IMR-90 (cell line): Measurements from ENCODE around the gene CERT1. TPM values are rescaled to one million over a fixed set of nuclear protein-coding genes. Genes with fewer than 3 reads are reported as not detected.
"Not testable (repeated sequence)": the region's sequence is repeated elsewhere in the genome, so short reads cannot be mapped to it uniquely, and the experiment has no call there.

Experiments
- ATAC-seq: fragments of 200-7000 bp; cut with Tn5 transposase; 2 replicates; pipeline ENCODE4 v1.9.1; 2020; ENCODE audit warnings: low read depth, mild to moderate bottlenecking, moderate library complexity
- BruUV-seq: library from RNA; stranded (reverse); fragments of 400-500 nt; replicated peaks from 2 replicates; lab custom pipeline; 2021; lab: Mats Ljungman, UMichigan
- CTCF ChIA-PET: fragments of 300-600 bp; formaldehyde crosslinking; extraction: SDS; loops from one replicate; lab custom pipeline; 2021; ENCODE audit warnings: antibody characterized with exemption; lab: Yijun Ruan, JAX
- POLR2A ChIA-PET: fragments of 300-600 bp; sonication (Branson Sonifier 250); formaldehyde crosslinking; loops from one replicate; lab custom pipeline; 2022; ENCODE audit warnings: antibody characterized with exemption; ENCODE audit not compliant: unreplicated experiment; lab: Charles Lee
- DNase-seq: peaks from one replicate; pipeline ENCODE4 v3.0.0; 2013
- H2AFZ ChIP-seq: replicated peaks from 2 replicates; pipeline ENCODE3; 2013; ENCODE audit warnings: low read length, mild to moderate bottlenecking; ENCODE audit not compliant: poor library complexity
- H2AK5ac ChIP-seq: 2 replicates; pipeline ENCODE4 v1.6.1; 2013; ENCODE audit warnings: low read depth, low read length, inconsistent platforms
- H2AK9ac ChIP-seq: replicated peaks from 2 replicates; pipeline ENCODE3; 2013; ENCODE audit warnings: mild to moderate bottlenecking, low read depth, low read length, moderate library complexity; ENCODE audit not compliant: poor library complexity
- H2BK120ac ChIP-seq: 2 replicates; pipeline ENCODE4 v1.6.1; 2013; ENCODE audit warnings: low read depth, low read length, inconsistent platforms
- H2BK15ac ChIP-seq: 3 replicates; pipeline ENCODE4 v1.6.1; 2013; ENCODE audit warnings: low read depth, low read length, inconsistent platforms
- H2BK20ac ChIP-seq: 2 replicates; pipeline ENCODE4 v1.6.1; 2013; ENCODE audit warnings: low read depth, mild to moderate bottlenecking, inconsistent platforms, low read length, moderate library complexity
- H2BK5ac ChIP-seq: 2 replicates; pipeline ENCODE4 v1.6.1; 2013; ENCODE audit warnings: mild to moderate bottlenecking, low read depth, low read length, inconsistent platforms; ENCODE audit not compliant: poor library complexity, severe bottlenecking
- H3K14ac ChIP-seq: replicated peaks from 2 replicates; pipeline ENCODE4 v1.6.1; 2013; ENCODE audit warnings: low read depth, low read length, inconsistent platforms
- H3K18ac ChIP-seq: 2 replicates; pipeline ENCODE4 v1.6.1; 2013; ENCODE audit warnings: low read depth, low read length, control low read depth
- H3K23ac ChIP-seq: 2 replicates; pipeline ENCODE4 v1.6.1; 2013; ENCODE audit warnings: low read depth, low read length, inconsistent platforms
- H3K27ac ChIP-seq: 2 replicates; pipeline ENCODE4 v1.5.1; 2013; ENCODE audit warnings: mild to moderate bottlenecking, control low read depth, low read length; ENCODE audit not compliant: insufficient read depth
- H3K27me3 ChIP-seq: 2 replicates; pipeline ENCODE4 v1.6.1; 2013; ENCODE audit warnings: low read length; ENCODE audit not compliant: control insufficient read depth, insufficient read depth
- H3K36me3 ChIP-seq: 2 replicates; pipeline ENCODE4 v1.6.1; 2013; ENCODE audit warnings: low read length, mixed read lengths; ENCODE audit not compliant: control insufficient read depth, insufficient read depth
- H3K4ac ChIP-seq: 2 replicates; pipeline ENCODE4 v1.6.1; 2013; ENCODE audit warnings: low read depth, low read length, inconsistent platforms
- H3K4me1 ChIP-seq: 2 replicates; pipeline ENCODE4 v1.6.1; 2013; ENCODE audit warnings: low read length, mixed read lengths; ENCODE audit not compliant: control insufficient read depth, insufficient read depth
- H3K4me2 ChIP-seq: 2 replicates; pipeline ENCODE4 v1.6.1; 2013; ENCODE audit warnings: low read depth, mild to moderate bottlenecking, control low read depth, low read length, moderate library complexity
- H3K4me3 ChIP-seq: 2 replicates; pipeline ENCODE4 v1.5.1; 2013; ENCODE audit warnings: low read depth, mild to moderate bottlenecking, control low read depth, low read length, moderate library complexity; ENCODE audit not compliant: insufficient read depth
- H3K56ac ChIP-seq: 2 replicates; pipeline ENCODE4 v1.6.1; 2013; ENCODE audit warnings: low read length, inconsistent platforms; ENCODE audit not compliant: insufficient read depth; ENCODE audit errors: extremely low read depth
- H3K79me1 ChIP-seq, 2 experiments: 2 replicates each; pipeline ENCODE4 v1.6.1; 2013; ENCODE audit warnings: low read length in 2 of 2, inconsistent platforms in 1 of 2, low read depth in 1 of 2
- H3K9ac ChIP-seq: 2 replicates; pipeline ENCODE4 v1.6.1; 2013; ENCODE audit warnings: low read depth, low read length, control low read depth
- H3K9me1 ChIP-seq: 2 replicates; pipeline ENCODE4 v1.6.1; 2013; ENCODE audit warnings: low read length, inconsistent platforms; ENCODE audit not compliant: insufficient read depth
- H3K9me3 ChIP-seq: 2 replicates; pipeline ENCODE4 v1.6.1; 2013; ENCODE audit warnings: low read length; ENCODE audit not compliant: control insufficient read depth, insufficient read depth
- H4K20me1 ChIP-seq: 2 replicates; pipeline ENCODE4 v1.6.1; 2013; ENCODE audit warnings: low read length, inconsistent platforms; ENCODE audit not compliant: insufficient read depth
- H4K5ac ChIP-seq: 2 replicates; pipeline ENCODE4 v1.6.1; 2013; ENCODE audit warnings: mild to moderate bottlenecking, low read depth, low read length, control low read depth
- H4K8ac ChIP-seq, 2 experiments: 2 replicates each; pipeline ENCODE4 v1.6.1; 2013; ENCODE audit warnings: low read depth in 2 of 2, low read length in 2 of 2, control low read depth in 1 of 2, inconsistent platforms in 1 of 2
- H4K91ac ChIP-seq: 2 replicates; pipeline ENCODE4 v1.6.1; 2013; ENCODE audit warnings: low read depth, low read length, inconsistent platforms; ENCODE audit not compliant: insufficient read depth
- CHD1 ChIP-seq: IDR thresholded peaks from 2 replicates; pipeline ENCODE4 v1.6.1; 2012; ENCODE audit warnings: low read depth, low read length, improper control_type of control experiment
- MAFK ChIP-seq: IDR thresholded peaks from 2 replicates; pipeline ENCODE4 v1.6.1; 2012; ENCODE audit warnings: low read depth, low read length, improper control_type of control experiment
- MXI1 ChIP-seq: IDR thresholded peaks from 2 replicates; pipeline ENCODE4 v1.6.1; 2012; ENCODE audit warnings: low read depth, mild to moderate bottlenecking, low read length, moderate library complexity, borderline replicate concordance
- RCOR1 ChIP-seq: IDR thresholded peaks from 2 replicates; pipeline ENCODE4 v1.6.1; 2012; ENCODE audit warnings: mild to moderate bottlenecking, low read length, improper control_type of control experiment; ENCODE audit not compliant: insufficient replicate concordance
- SMC3 ChIP-seq: fragments of 150-350 bp; IDR thresholded peaks from 2 replicates; pipeline ENCODE4 v1.6.1; 2016; ENCODE audit warnings: low read depth, mild to moderate bottlenecking, antibody characterized with exemption, low read length, moderate library complexity
- USF2 ChIP-seq: fragments of 150-350 bp; IDR thresholded peaks from 2 replicates; pipeline ENCODE4 v1.6.1; 2017; ENCODE audit warnings: mild to moderate bottlenecking, antibody characterized with exemption, low read length, low read depth
- whole genome bisulfite sequencing, 2 experiments: methylation state at CpG; one replicate each; pipeline versions ENCODE4 v1.1.5 to v1.1.7; 2013; ENCODE audit warnings: missing lambda C conversion rate in 2 of 2; ENCODE audit not compliant: insufficient read length in 1 of 2; ENCODE audit errors: extremely low coverage in 2 of 2; 5-methylcytosine and 5-hydroxymethylcytosine counted together
- dilution Hi-C: fragments of 300-500 bp; cut with HindIII; formaldehyde crosslinking; loops from one replicate; pipeline ENCODE4 v1.14.3; 2018; ENCODE audit warnings: low sequenced_read_pairs; ENCODE audit not compliant: unreplicated experiment
- in situ Hi-C: fragments of 300-500 bp; cut with MboI; formaldehyde crosslinking; loops from 3 replicates; pipeline ENCODE4 v1.14.3; 2019; ENCODE audit warnings: low sequenced_read_pairs, inconsistent platforms, mixed read lengths
- intact Hi-C: fragments of 100-400 bp; cut with micrococcal nuclease; formaldehyde crosslinking; loops from 2 replicates; pipeline ENCODE4 v1.10.0; 2022
- polyA plus RNA-seq, 3 experiments: library from polyadenylated mRNA; depleted of rRNA; stranded (reverse); fragments of >200 nt; gene quantifications; 2 replicates each; pipeline ENCODE4 v1.2.3, GENCODE V29; 2012; ENCODE audit warnings: low replicate concordance in 1 of 3
- total RNA-seq: library from RNA; depleted of rRNA; stranded (reverse); fragments of >200 nt; gene quantifications from 2 replicates; pipeline ENCODE4 v1.2.3, GENCODE V29; 2012

Gene CERT1
- total and polyA plus RNA-seq, 2 of the 4 experiments (the other 2 are of a cell fraction): 7.2 TPM

DNA sequence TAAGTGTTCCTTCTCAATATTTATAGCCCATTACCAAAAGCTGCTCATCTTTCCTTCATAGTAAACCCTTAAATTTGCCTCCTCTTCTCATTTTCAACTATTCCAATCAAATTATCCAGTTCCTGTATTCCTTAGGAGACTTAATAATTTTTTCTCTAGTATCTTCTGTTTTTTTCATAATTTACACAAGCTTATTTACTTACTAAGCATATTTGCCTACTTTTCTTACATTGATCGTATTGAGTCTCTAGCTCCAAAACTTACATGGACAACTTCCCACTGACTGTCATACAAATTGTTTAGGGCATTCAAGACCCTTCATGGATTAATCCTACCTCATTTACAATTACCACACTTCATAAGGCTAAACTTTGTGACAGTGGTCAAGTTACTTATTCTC is 3.6 kb downstream of the CERT1 start:
- H2AFZ ChIP-seq: no peak overlapping the region
- dilution Hi-C loops (no loop called here), intact Hi-C loops (no loop called here), in situ Hi-C loops (no loop called here)
- H3K4me2 ChIP-seq: no peak overlapping the region
- ChIA-PET CTCF (no interaction called here), POLR2A (no interaction called here)
- TF ChIP-seq CHD1: no peak
- TF ChIP-seq MXI1: no peak
- peak; percentile 31; the same call in 1 of the 2 replicates for TF ChIP-seq MAFK
- no peak for TF ChIP-seq SMC3
- no peak for TF ChIP-seq RCOR1
- TF ChIP-seq USF2: no peak
- H4K20me1 ChIP-seq: no peaks in the 10 kb centered on the region; the same call in 1 of the 2 replicates
- no peak overlapping the region for H2BK120ac ChIP-seq
- no peak overlapping the region for H4K8ac ChIP-seq
- H4K5ac ChIP-seq: no peak overlapping the region
- H2BK15ac ChIP-seq: no peak overlapping the region
- BruUV-seq: no TSS peak
- no peak overlapping the region for H2BK5ac ChIP-seq
- ATAC-seq (no peak), DNase-seq (no peak)
- H2AK9ac ChIP-seq: no peak overlapping the region
- H3K14ac ChIP-seq: no peak overlapping the region
- H3K9ac ChIP-seq: no peak overlapping the region
- no peaks in the 10 kb centered on the region for H3K9me3 ChIP-seq
- no peak overlapping the region for H4K91ac ChIP-seq
- H3K56ac ChIP-seq: no peak overlapping the region
- peaks cover 0 to 54% of the 10 kb centered on the region in 2 experiments for H3K79me1 ChIP-seq
- no peak overlapping the region for H2AK5ac ChIP-seq
- no peak overlapping the region for H3K4ac ChIP-seq
- H2BK20ac ChIP-seq: no peak overlapping the region
- H3K4me3 ChIP-seq: no peak overlapping the region
- H3K23ac ChIP-seq: no peak overlapping the region
- H3K36me3 ChIP-seq: no peaks in the 10 kb centered on the region
- no peaks in the 10 kb centered on the region for H3K4me1 ChIP-seq
- no peak overlapping the region for H3K18ac ChIP-seq
- H3K27me3 ChIP-seq: no peaks in the 10 kb centered on the region
- H3K27ac ChIP-seq: no peak overlapping the region
- no CpG with 5 or more reads among the region's 1 CpG for WGBS, 2 experiments
- no peaks in the 10 kb centered on the region for H3K9me1 ChIP-seq

- H2AK9ac ChIP-seq, H4K5ac ChIP-seq, CTCF ChIA-PET, ATAC-seq, H2BK20ac ChIP-seq, H3K9me3 ChIP-seq, H3K23ac ChIP-seq, H2BK15ac ChIP-seq, BruUV-seq, H3K4me2 ChIP-seq, H3K18ac ChIP-seq, H3K14ac ChIP-seq, H4K8ac ChIP-seq, H2BK120ac ChIP-seq, H4K20me1 ChIP-seq, in situ Hi-C loops, H4K91ac ChIP-seq, H3K4me1 ChIP-seq, H3K36me3 ChIP-seq, dilution Hi-C loops, H3K27me3 ChIP-seq, H3K27ac ChIP-seq, H3K56ac ChIP-seq, H3K9me1 ChIP-seq, H3K4me3 ChIP-seq, H2AFZ ChIP-seq, H3K4ac ChIP-seq, intact Hi-C loops, H2BK5ac ChIP-seq, H3K9ac ChIP-seq, H2AK5ac ChIP-seq, POLR2A ChIA-PET, DNase-seq: not testable (repeated sequence)
- WGBS, 2 experiments: no CpG with 5 or more reads among the region's 5 CpGs
- H3K79me1 ChIP-seq: peaks cover 0 to 41% of the 10 kb centered on the region in 2 experiments
Measured at GRCh38 chr5:75505112-75505511, 6.3 kb downstream of the CERT1 start.
